A549 treated with AZD2906 at 1 μM for 4 hours (cell line): Measurements from ENCODE around the gene PER3. TPM values are rescaled to one million over a fixed set of nuclear protein-coding genes. Genes with fewer than 3 reads are reported as not detected.

Experiments
- total RNA-seq: library from RNA; stranded (reverse); fragments of 200-300 nt; extraction: Qiagen RNA extraction; gene quantifications from 5 replicates; pipeline ENCODE4 v1.2.3, GENCODE V29; 2022

The PER3 gene
- total RNA-seq = 0.74 to 0.92 TPM (median 0.77 TPM) in 5 replicates

GRCh38 chr1:7783826-7784491 is at the start of gene PER3:
Gene PER3, plus strand, starts transcription at chr1:7784291. Its CDS starts 587 bp downstream, at chr1:7784878.

GRCh38 chr1:7770997-7771822 is 12.9 kb upstream of the PER3 start, which contains the start of gene VAMP3:
Gene VAMP3, plus strand, starts transcription at chr1:7771296. Its CDS starts 88 bp downstream, at chr1:7771384.

GRCh38 chr1:7852804-7853683 is 69.0 kb downstream of the PER3 start, which contains the start of gene UTS2:
Gene UTS2, minus strand, starts transcription at chr1:7853065. Its CDS starts 62 bp downstream, at chr1:7853003.

Other genes starting within 250 kb of the PER3 start
- 65.3 to 77.7 TPM (median 71.9 TPM) in 5 replicates for gene VAMP3, start 13.0 kb upstream of the PER3 start, total RNA-seq
- 0.18 TPM in 1 of 5 replicates, not detected in the others for gene UTS2, start 68.8 kb downstream of the PER3 start, total RNA-seq
- 1.8 to 3.2 TPM (median 2.3 TPM) in 5 replicates for gene TNFRSF9, start 156.5 kb downstream of the PER3 start, total RNA-seq
- 342 to 376 TPM (median 347 TPM) in 5 replicates for gene PARK7, start 177.4 kb downstream of the PER3 start, total RNA-seq
- 207 to 260 TPM (median 238 TPM) in 5 replicates for gene ERRFI1, start 242.0 kb downstream of the PER3 start, total RNA-seq